BLaER1 (cell line): ENCODE measurements around the gene CTXN1.
A peak's percentile ranks its signal among the peaks of the same experiment; 100 is the strongest.
"Not testable (repeated sequence)": the region's sequence is repeated elsewhere in the genome, so short reads cannot be mapped to it uniquely, and the experiment has no call there.

ENCODE experiments used
- H3K27ac ChIP-seq: shearing (Covaris generic); formaldehyde crosslinking; 2 replicates; pipeline ENCODE4 v1.8.1; 2022
- H3K27me3 ChIP-seq: shearing (Covaris generic); formaldehyde crosslinking; 2 replicates; pipeline ENCODE4 v1.8.1; 2022
- H3K36me3 ChIP-seq: shearing (Covaris generic); formaldehyde crosslinking; 2 replicates; pipeline ENCODE4 v1.8.1; 2022
- H3K4me1 ChIP-seq: shearing (Covaris generic); formaldehyde crosslinking; 2 replicates; pipeline ENCODE4 v1.8.1; 2022
- H3K4me2 ChIP-seq: shearing (Covaris generic); formaldehyde crosslinking; 2 replicates; pipeline ENCODE4 v1.8.1; 2022
- H3K4me3 ChIP-seq: shearing (Covaris generic); formaldehyde crosslinking; 2 replicates; pipeline ENCODE4 v1.8.1; 2022
- H3K9ac ChIP-seq: shearing (Covaris generic); formaldehyde crosslinking; 2 replicates; pipeline ENCODE4 v1.8.1; 2022
- H3K9me3 ChIP-seq: shearing (Covaris generic); formaldehyde crosslinking; 2 replicates; pipeline ENCODE4 v1.8.1; 2022
- H4K20me1 ChIP-seq: shearing (Covaris generic); formaldehyde crosslinking; 2 replicates; pipeline ENCODE4 v1.8.1; 2022
- Cebpa-rat ChIP-seq: shearing (Covaris generic); IDR thresholded peaks from 2 replicates; pipeline ENCODE4 v1.8.1; 2022

CTXN1 gene

DNA sequence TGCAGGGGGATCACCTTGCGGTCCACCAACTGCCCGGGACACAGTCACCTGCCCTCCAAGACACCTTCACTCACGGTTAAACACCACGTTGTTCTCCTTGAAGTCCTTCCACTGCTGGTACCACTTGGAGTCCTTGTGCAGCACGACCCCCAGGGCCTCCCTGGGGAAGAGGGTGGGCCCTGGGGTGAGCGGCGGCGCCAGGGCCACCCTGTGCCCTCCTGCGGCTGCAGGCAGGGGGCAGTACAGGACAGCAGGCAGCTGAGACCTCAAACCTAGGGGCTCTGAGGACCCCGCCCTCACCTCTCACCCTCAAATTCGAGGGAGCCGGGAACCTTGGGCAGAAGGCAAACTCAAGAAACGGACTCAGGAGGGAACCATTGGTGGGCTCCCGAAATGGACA is 7.5 kb upstream of the CTXN1 start:
- Histone ChIP-seq H3K9me3 (no peaks in the 10 kb centered on the region), H3K27ac (no peak overlapping the region), H3K36me3 (peaks cover 87% of the 10 kb centered on the region), H3K4me3 (no peak overlapping the region), H3K9ac (no peak overlapping the region), H3K27me3 (no peaks in the 10 kb centered on the region), H4K20me1 (peaks cover 88% of the 10 kb centered on the region), H3K4me2 (no peak overlapping the region), H3K4me1 (peaks cover 30% of the 10 kb centered on the region)
- TF ChIP-seq Cebpa-rat, result no peak

- peaks cover 89% of the 10 kb centered on the region for H4K20me1 ChIP-seq
- no peak overlapping the region for H3K4me2 ChIP-seq
- peaks cover 82% of the 10 kb centered on the region for H3K36me3 ChIP-seq
- H3K9ac ChIP-seq, result no peak overlapping the region
- peaks cover 30% of the 10 kb centered on the region for H3K4me1 ChIP-seq
- H3K27me3 ChIP-seq, result no peaks in the 10 kb centered on the region
- no peak overlapping the region for H3K4me3 ChIP-seq
- TF ChIP-seq Cebpa-rat, result no peak
- H3K27ac ChIP-seq, result no peak overlapping the region
- H3K9me3 ChIP-seq, result no peaks in the 10 kb centered on the region
Observed at GRCh38 chr19:7932930-7933300, 7.0 kb upstream of the CTXN1 start.

DNA sequence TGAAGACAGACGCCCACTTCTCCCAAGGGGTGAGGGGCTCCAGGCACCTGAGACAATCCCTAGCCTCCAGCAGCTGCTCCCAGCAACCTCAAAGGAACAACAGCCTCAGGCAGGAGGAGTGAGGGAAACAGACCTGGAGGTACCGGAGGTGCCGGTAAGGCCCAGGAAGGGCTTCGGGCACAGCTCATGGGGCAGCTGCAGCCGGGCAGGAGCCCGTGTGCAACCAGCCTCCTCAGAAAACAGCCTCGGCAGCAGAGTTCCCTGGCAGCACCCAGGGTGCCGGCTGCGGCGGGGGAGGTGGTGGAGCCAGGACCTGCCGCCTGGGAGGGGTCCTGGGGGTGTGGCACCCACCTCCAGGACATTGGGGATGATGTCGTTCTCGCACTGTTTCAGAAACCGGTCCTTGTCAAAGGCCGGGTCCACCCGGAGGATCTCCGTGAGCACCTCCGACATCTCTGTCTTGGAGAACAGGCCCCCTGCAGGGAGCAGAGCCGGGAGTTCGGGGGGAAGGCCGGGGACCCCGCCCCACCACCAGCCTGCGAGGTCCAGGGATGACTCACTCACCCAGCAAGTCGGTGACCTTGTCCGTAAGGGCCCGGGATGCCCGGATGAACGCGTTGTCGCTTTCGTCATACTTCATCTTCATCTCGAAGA is 6.5 kb upstream of the CTXN1 start:
- H3K9ac ChIP-seq, result no peak overlapping the region
- H3K27me3 ChIP-seq, result no peaks in the 10 kb centered on the region
- H3K4me1 ChIP-seq, result peaks cover 30% of the 10 kb centered on the region
- H3K4me3 ChIP-seq, result no peak overlapping the region
- TF ChIP-seq Cebpa-rat, result no peak
- peaks cover 89% of the 10 kb centered on the region for H4K20me1 ChIP-seq
- peaks cover 77% of the 10 kb centered on the region for H3K36me3 ChIP-seq
- no peak overlapping the region for H3K27ac ChIP-seq
- H3K4me2 ChIP-seq, result no peak overlapping the region
- no peaks in the 10 kb centered on the region for H3K9me3 ChIP-seq

DNA sequence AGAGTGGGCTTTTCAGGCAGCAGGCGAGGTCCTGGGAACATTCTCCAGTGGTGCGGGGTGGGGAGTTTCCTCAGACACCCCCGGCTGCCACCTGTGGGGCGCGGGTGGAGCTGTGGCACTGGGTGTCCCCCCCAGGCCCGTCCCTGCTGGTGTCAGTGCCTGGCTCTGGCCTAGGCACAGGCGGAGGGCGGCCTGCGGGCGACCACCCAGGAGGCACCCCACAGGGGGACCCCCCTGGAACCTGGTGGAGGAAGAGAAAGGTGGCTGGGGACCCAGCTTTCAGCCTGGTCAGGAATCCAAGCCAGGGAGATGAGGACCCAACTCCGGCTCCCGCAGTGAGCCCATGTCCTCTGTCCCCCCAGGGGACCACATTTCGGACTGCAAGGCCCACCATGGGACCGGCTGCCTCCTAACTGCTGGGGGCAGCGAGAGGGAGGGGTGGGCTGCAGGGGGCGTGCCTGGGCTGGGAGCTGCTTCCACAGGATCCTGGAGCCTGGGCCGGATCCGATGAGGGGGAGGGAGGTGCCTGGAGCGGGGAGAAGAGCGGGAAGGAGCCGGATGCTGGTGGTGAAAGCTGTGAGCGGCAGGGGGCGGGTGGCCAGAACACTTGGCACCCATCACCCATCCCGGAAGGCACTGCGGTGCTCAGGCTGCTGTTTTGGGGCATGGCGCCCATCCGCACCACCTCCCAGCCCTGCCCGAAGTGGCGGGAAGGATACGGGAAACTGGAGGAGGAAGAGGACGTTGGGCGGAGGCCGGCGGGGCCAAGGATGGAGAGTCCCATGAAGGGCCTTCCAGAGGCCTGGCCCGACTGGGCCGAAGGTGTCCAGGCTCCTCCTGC is 5.5 kb upstream of the CTXN1 start:
- TF ChIP-seq Cebpa-rat, result no peak
- peaks cover 73% of the 10 kb centered on the region for H3K36me3 ChIP-seq
- H3K9ac ChIP-seq, result peak overlapping the region; percentile 49; the same call in 1 of the 2 replicates
- no peak overlapping the region for H3K4me3 ChIP-seq
- H3K4me2 ChIP-seq, result peak overlapping the region; percentile 49
- no peaks in the 10 kb centered on the region for H3K27me3 ChIP-seq
- peaks cover 87% of the 10 kb centered on the region for H4K20me1 ChIP-seq
- peaks cover 32% of the 10 kb centered on the region for H3K4me1 ChIP-seq
- H3K27ac ChIP-seq, result peak overlapping the region; percentile 59; the same call in 1 of the 2 replicates
- no peaks in the 10 kb centered on the region for H3K9me3 ChIP-seq

- peak overlapping the region; percentile 59; the same call in 1 of the 2 replicates for H3K27ac ChIP-seq
- H3K27me3 ChIP-seq, result no peaks in the 10 kb centered on the region
- H3K9ac ChIP-seq, result peak overlapping the region; percentile 49; the same call in 1 of the 2 replicates
- no peaks in the 10 kb centered on the region for H3K9me3 ChIP-seq
- H4K20me1 ChIP-seq, result peaks cover 84% of the 10 kb centered on the region
- TF ChIP-seq Cebpa-rat, result no peak
- peaks cover 67% of the 10 kb centered on the region for H3K36me3 ChIP-seq
- H3K4me2 ChIP-seq, result peak overlapping the region; percentile 49
- H3K4me3 ChIP-seq, result no peak overlapping the region
- H3K4me1 ChIP-seq, result peaks cover 36% of the 10 kb centered on the region
Observed at GRCh38 chr19:7930765-7931164, 4.8 kb upstream of the CTXN1 start.

DNA sequence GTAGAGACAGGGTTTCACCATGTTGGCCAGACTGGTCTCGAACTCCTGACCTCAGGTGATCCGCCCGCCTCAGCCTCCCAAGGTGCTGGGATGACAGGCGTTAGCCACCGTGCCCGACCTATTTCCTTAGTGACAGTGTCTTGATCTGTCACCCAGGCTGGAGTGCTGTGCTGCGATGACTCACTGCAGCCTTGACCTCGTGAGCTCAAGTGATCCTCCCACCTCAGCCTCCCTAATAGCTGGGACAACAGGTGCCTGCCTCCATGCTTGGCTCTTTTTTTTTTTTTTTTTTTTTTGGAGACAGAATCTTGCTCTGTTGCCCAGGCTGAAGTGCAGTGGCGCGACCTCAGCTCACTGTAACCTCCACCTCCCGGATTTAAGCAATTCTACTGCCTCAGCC is 4.1 kb upstream of the CTXN1 start:
- Histone ChIP-seq H3K4me2 (peak overlapping the region; percentile 49), H3K4me1 (peaks cover 36% of the 10 kb centered on the region), H3K36me3 (peaks cover 59% of the 10 kb centered on the region), H4K20me1 (peaks cover 79% of the 10 kb centered on the region)
- H3K4me3 ChIP-seq, H3K9ac ChIP-seq, H3K27me3 ChIP-seq, H3K9me3 ChIP-seq, H3K27ac ChIP-seq: not testable (repeated sequence)

- H3K4me3 ChIP-seq, result no peak overlapping the region
- peaks cover 77% of the 10 kb centered on the region for H4K20me1 ChIP-seq
- H3K9ac ChIP-seq, result no peak overlapping the region
- no peak overlapping the region for H3K27ac ChIP-seq
- H3K27me3 ChIP-seq, result no peaks in the 10 kb centered on the region
- H3K9me3 ChIP-seq, result no peaks in the 10 kb centered on the region
- peaks cover 47% of the 10 kb centered on the region for H3K4me1 ChIP-seq
- peaks cover 49% of the 10 kb centered on the region for H3K36me3 ChIP-seq
- TF ChIP-seq Cebpa-rat, result no peak
- peak overlapping the region; percentile 49 for H3K4me2 ChIP-seq
Observed at GRCh38 chr19:7928741-7929701, 3.1 kb upstream of the CTXN1 start.

GRCh38 chr19:7928334-7928706 is 2.4 kb upstream of the CTXN1 start:
- TF ChIP-seq Cebpa-rat, result no peak
- no peak overlapping the region for H3K9ac ChIP-seq
- H3K36me3 ChIP-seq, result peaks cover 43% of the 10 kb centered on the region
- no peak overlapping the region for H3K4me2 ChIP-seq
- H3K4me3 ChIP-seq, result no peak overlapping the region
- H3K27me3 ChIP-seq, result no peaks in the 10 kb centered on the region
- no peak overlapping the region for H3K27ac ChIP-seq
- H4K20me1 ChIP-seq, result peaks cover 79% of the 10 kb centered on the region
- no peaks in the 10 kb centered on the region for H3K9me3 ChIP-seq
- H3K4me1 ChIP-seq, result peaks cover 54% of the 10 kb centered on the region

GRCh38 chr19:7927605-7928333 is 1.8 kb upstream of the CTXN1 start:
- no peak overlapping the region for H3K27ac ChIP-seq
- H3K9ac ChIP-seq, result no peak overlapping the region
- peaks cover 81% of the 10 kb centered on the region for H4K20me1 ChIP-seq
- TF ChIP-seq Cebpa-rat, result no peak
- no peaks in the 10 kb centered on the region for H3K27me3 ChIP-seq
- H3K4me3 ChIP-seq, result no peak overlapping the region
- peaks cover 57% of the 10 kb centered on the region for H3K4me1 ChIP-seq
- no peaks in the 10 kb centered on the region for H3K9me3 ChIP-seq
- H3K36me3 ChIP-seq, result peaks cover 43% of the 10 kb centered on the region
- no peak overlapping the region for H3K4me2 ChIP-seq
